Stimulated activated CD8-positive, alpha-beta memory T cell treated with anti-CD3 and anti-CD28 coated beads, Interleukin-12 subunit alpha, Interleukin-12 subunit beta, amount 100 ng/mL, for 1 hour (primary cell): ENCODE measurements around the gene TSNAXIP1.

ENCODE experiments used
- DNase-seq: peaks from one replicate; pipeline ENCODE4 v3.0.0-alpha.2; 2020; ENCODE audit warnings: low read depth

Gene TSNAXIP1

DNA sequence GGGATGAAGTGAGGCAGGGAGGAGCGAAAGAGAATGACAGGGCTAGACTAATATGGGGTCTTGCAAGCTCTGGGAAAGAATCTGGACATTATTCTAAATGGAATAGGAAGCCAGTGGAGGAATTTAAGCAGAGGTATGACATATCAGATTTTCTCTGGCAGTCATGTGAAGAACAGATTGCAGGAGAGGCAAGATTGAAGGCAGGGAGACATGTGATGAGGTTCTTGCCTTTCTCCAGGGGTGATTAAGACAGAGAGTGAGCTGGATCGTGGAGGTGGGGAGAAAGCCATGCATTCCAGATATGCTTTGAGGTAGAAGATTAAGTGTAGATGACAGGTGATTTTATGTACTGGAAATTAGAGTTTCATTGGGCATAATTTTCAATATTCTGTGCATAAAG, 31.1 kb downstream of the TSNAXIP1 start:
- no peak for DNase-seq

- DNase-seq = no peak
Observed at GRCh38 chr16:67841198-67841815, 34.6 kb downstream of the TSNAXIP1 start.

GRCh38 chr16:67841816-67842508, 35.3 kb downstream of the TSNAXIP1 start, which contains the start of gene THAP11:
Gene THAP11 (plus strand): TSS chr16:67842320. CDS start chr16:67842555, 235 bp downstream.
- DNase-seq = peak; percentile 90

GRCh38 chr16:67842509-67843342, 36.0 kb downstream of the TSNAXIP1 start:
- DNase-seq = peak; percentile 30

- DNase-seq = no peak
Observed at GRCh38 chr16:67843343-67843765, 36.7 kb downstream of the TSNAXIP1 start.

- DNase-seq = no peak
Observed at GRCh38 chr16:67844497-67844896, 37.8 kb downstream of the TSNAXIP1 start.

GRCh38 chr16:67845291-67846062, 38.8 kb downstream of the TSNAXIP1 start:
- DNase-seq = no peak

- DNase-seq = no peak
Observed at GRCh38 chr16:67846063-67846319, 39.3 kb downstream of the TSNAXIP1 start.

- DNase-seq = peak; percentile 90
Observed at GRCh38 chr16:67846320-67847063, 39.8 kb downstream of the TSNAXIP1 start, which contains the start of gene NUTF2. Gene NUTF2 (plus strand): TSS chr16:67846933. CDS start chr16:67865131, 18,198 bp downstream.

GRCh38 chr16:67847064-67847861, 40.6 kb downstream of the TSNAXIP1 start, which contains the start of gene CENPT:
Gene CENPT (minus strand): TSS chr16:67847693. CDS start chr16:67833859, 13,834 bp downstream.
- DNase-seq = peak; percentile 40

GRCh38 chr16:67848118-67848517, 41.4 kb downstream of the TSNAXIP1 start:
- no peak for DNase-seq

GRCh38 chr16:67853670-67854069, 47.0 kb downstream of the TSNAXIP1 start:
- no peak for DNase-seq

GRCh38 chr16:67855789-67856188, 49.1 kb downstream of the TSNAXIP1 start:
- no peak for DNase-seq

DNA sequence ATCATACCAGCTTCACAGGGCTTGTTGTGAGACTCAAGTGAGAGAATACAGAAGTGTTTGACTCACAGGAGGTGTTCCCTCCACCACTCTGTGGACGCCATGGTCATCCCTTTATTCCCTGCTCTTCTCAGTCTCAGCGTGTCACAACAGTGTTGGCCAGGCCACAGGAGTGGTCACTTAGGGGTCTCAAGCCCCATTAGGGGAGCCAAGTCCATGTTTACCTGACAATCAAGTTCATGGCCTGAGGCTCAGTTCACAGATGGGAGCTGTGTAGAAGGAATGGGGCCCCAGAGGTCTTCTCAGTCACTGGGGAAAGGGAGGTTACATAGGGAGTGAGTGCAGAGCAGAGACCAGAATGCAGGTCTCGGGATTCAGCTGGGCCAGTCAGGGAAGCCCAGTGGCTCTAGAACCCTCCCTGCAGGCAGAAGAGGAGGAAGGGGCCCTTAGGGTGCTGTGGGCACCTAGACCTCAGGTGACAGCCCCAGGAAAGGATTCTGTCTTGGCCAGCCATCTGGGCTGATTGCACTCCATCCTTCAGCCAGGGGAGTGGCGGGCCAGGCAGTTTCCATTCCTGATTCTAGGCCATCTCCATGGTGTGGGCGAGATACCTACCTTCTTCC, 50.3 kb downstream of the TSNAXIP1 start:
- no peak for DNase-seq

DNA sequence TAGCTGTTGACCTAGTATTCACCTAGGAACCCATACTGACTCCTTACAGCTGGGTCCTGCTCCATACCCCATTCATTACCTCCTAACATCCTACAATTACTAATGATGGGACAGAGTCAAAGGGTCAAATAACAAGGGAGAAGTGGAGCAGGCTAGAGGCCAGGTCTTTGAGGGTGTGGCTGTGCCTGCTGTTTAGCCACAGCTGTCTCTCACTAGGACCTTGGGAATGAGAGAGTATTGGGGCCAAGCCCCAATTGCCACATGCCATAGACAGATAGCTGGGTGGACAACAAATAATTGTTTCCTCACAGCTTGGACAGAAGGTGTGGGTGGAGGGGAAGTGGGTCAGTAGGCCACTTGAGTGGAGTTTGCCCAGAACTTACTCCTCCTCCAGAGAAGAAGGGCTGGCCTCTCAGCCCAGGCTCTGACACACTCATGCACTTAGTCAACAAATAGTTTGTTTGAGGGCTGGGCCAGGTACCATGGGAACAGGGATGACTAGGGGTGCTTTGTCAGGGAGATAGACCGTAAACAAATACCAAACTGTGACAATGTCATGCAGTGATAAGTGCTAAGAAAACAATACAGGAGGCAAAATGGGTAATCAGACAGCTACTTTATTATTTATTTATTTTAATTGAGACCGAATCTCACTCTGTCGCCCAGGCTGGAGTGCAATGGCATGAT, 51.0 kb downstream of the TSNAXIP1 start:
- DNase-seq = no peak

DNA sequence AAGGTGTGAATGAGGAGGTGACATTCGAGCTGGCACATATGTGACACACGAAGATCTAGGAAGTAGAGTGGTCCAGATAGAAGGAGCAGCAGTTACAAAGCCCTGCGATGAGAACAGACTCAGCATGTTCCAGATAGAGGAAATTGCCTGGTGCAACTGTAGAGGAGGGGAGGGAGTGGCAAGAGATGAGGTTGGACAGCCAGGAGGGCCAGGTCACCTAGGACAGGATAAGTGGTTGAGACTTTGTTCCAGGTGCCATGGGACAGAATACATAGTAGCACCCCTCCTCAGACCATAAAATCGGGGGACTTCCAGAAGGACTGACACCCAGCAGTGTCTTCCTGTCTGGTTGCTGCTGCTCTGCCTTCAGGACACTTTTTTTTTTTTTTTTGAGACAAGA, 51.8 kb downstream of the TSNAXIP1 start:
- no peak for DNase-seq

DNA sequence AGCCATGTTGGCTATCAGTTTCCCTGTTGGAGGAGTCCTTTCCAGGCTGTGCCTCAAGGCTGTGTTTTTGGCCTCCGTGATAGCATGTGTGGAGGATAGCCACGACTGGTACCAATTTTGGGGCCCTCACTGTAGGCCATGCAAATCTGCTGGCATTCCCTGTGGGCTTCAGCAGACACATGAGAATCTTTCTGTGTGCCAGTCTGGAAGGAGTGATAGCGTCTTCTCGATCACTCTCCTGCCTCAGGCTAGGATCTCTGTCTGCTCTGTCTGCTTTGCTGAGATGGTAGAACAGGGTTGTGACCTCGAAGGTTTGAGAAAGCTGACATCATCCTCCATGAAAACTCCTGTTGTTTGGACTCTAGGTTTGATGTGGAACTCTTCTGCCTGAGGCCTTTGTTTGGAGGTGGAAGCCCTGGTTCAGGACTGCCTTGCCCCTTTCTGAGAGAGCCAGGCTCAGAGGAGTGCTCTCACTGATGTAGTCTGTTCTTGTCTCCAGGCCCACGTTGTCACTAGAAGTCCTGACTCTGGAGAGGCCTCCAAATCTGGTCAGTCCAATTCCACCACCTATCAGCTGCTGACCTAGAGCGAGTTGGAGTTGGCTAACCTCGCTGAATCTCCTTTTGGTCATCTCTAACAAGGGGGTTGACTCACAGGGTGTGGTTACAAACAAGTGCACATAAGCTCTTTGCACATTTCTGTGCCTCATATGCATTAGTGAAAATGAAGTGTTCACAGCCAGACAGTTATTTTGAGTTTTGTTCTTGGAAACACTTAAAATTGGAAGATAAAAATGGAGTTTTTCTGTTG, 54.1 kb downstream of the TSNAXIP1 start:
- no peak for DNase-seq

- DNase-seq = no peak
Observed at GRCh38 chr16:67861877-67862276, 55.2 kb downstream of the TSNAXIP1 start.
